GM23248 (cell line): ENCODE measurements around the gene DUSP2. TPM values are rescaled to one million over a fixed set of nuclear protein-coding genes. Genes with fewer than 3 reads are reported as not detected.

Experiments
- DNase-seq: peaks from one replicate; pipeline ENCODE4 v3.0.0-alpha.2; 2015
- H2AFZ ChIP-seq: fragments of 200-600 bp; sonication (generic); 2 replicates; pipeline ENCODE4 v1.6.1; 2016; ENCODE audit warnings: antibody characterized with exemption
- H3F3A ChIP-seq: fragments of 200-600 bp; sonication (generic); 2 replicates; pipeline ENCODE4 v1.6.1; 2016; ENCODE audit warnings: mild to moderate bottlenecking, antibody characterized with exemption, mixed run types; ENCODE audit not compliant: insufficient read depth
- H3K27ac ChIP-seq: fragments of 200-600 bp; sonication (generic); 2 replicates; pipeline ENCODE4 v1.5.1; 2016; ENCODE audit warnings: mild to moderate bottlenecking
- H3K27me3 ChIP-seq: fragments of 200-600 bp; sonication (generic); replicated peaks from 2 replicates; pipeline ENCODE4 v1.6.1; 2016; ENCODE audit warnings: mild to moderate bottlenecking; ENCODE audit not compliant: insufficient read depth
- H3K36me3 ChIP-seq: fragments of 200-600 bp; sonication (generic); 2 replicates; pipeline ENCODE4 v1.6.1; 2016; ENCODE audit warnings: low read depth, mild to moderate bottlenecking
- H3K4me1 ChIP-seq: fragments of 200-600 bp; sonication (generic); 2 replicates; pipeline ENCODE4 v1.6.1; 2016; ENCODE audit warnings: mild to moderate bottlenecking; ENCODE audit not compliant: insufficient read depth
- H3K4me2 ChIP-seq: fragments of 200-600 bp; sonication (generic); one replicate; pipeline ENCODE4 v1.6.1; 2016; ENCODE audit warnings: mild to moderate bottlenecking; ENCODE audit not compliant: unreplicated experiment
- H3K4me3 ChIP-seq: fragments of 200-600 bp; sonication (generic); 2 replicates; pipeline ENCODE4 v1.5.1; 2016; ENCODE audit warnings: mild to moderate bottlenecking
- H3K79me2 ChIP-seq: fragments of 200-600 bp; sonication (generic); 2 replicates; pipeline ENCODE4 v1.6.1; 2016; ENCODE audit warnings: mild to moderate bottlenecking; ENCODE audit not compliant: insufficient read depth
- H3K9ac ChIP-seq: fragments of 200-600 bp; sonication (generic); 2 replicates; pipeline ENCODE4 v1.6.1; 2016; ENCODE audit warnings: mild to moderate bottlenecking
- H3K9me2 ChIP-seq: fragments of 200-600 bp; sonication (generic); 2 replicates; pipeline ENCODE4 v1.6.1; 2016; ENCODE audit warnings: mixed run types, mild to moderate bottlenecking, moderate library complexity; ENCODE audit not compliant: insufficient read depth
- H3K9me3 ChIP-seq: fragments of 200-600 bp; sonication (generic); one replicate; pipeline ENCODE4 v1.6.1; 2017; ENCODE audit warnings: low read depth
- H4K20me1 ChIP-seq: fragments of 200-600 bp; sonication (generic); 2 replicates; pipeline ENCODE4 v1.6.0; 2016; ENCODE audit not compliant: insufficient read depth
- EZH2 ChIP-seq: fragments of 200-600 bp; sonication (generic); IDR thresholded peaks from 2 replicates; pipeline ENCODE4 v1.6.1; 2018; ENCODE audit warnings: antibody characterized with exemption, mild to moderate bottlenecking; ENCODE audit not compliant: insufficient read depth, poor library complexity, severe bottlenecking
- EZH2phosphoT487 ChIP-seq: fragments of 200-600 bp; sonication (generic); IDR thresholded peaks from 2 replicates; pipeline ENCODE4 v1.6.1; 2018; ENCODE audit warnings: antibody characterized with exemption, moderate library complexity, mild to moderate bottlenecking, low read depth; ENCODE audit not compliant: insufficient read depth
- WGBS, 2 experiments: methylation state at CpG; one replicate each; pipeline ENCODE4 v1.1.6; 2015 to 2017; ENCODE audit warnings: low lambda C conversion rate in 2 of 2, low coverage in 1 of 2; ENCODE audit errors: missing lambda C conversion rate in 2 of 2; 5-methylcytosine and 5-hydroxymethylcytosine counted together
- in situ Hi-C: fragments of 300-500 bp; cut with MboI; formaldehyde crosslinking; loops from 2 replicates; pipeline ENCODE4 v1.15.0; 2020
- polyA plus RNA-seq: library from polyadenylated mRNA; unstranded; fragments of >200 nt; fragmentation: Nextera tagmentation; extraction: Ambion mirVana; gene quantifications from 2 replicates; pipeline ENCODE4 v1.2.1, GENCODE V29; 2016
- total RNA-seq: library from RNA; depleted of rRNA; stranded (reverse); fragments of >200 nt; shearing (Covaris generic); gene quantifications from 2 replicates; pipeline ENCODE4 v1.2.3, GENCODE V29; 2014; rRNA removed

The DUSP2 gene
- total and polyA plus RNA-seq, 2 experiments from 2014 or later: 3.1 to 8.8 TPM

DNA sequence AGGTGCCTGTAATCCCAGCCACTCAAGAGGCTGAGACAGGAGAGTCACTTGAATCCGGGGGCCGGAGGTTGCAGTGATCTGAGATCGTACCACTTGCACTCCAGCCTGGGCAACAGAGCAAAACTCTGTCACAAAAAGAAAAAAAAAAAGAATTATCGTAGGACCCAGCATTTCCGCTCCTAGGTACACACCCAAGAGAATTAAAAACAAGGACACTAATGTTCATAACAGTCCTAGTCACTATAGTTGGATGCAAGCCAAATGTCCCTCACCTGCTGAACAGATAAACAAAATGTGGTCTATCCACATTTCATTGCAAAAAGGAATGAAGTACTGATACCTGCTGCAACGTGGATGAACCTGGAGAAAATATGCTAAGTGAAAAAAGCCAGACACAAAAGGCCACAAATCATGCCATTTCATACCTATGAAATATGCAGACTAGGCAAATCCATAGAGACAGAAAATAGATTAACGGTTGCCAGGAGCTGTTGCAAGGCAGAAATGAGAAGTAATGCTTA lies 50.1 kb downstream of the DUSP2 start:
- H2AFZ ChIP-seq: no peak overlapping the region
- no peaks in the 10 kb centered on the region for H3K9me2 ChIP-seq
- no peaks in the 10 kb centered on the region for H3K36me3 ChIP-seq
- peaks cover 15% of the 10 kb centered on the region for H3K27me3 ChIP-seq
- TF ChIP-seq EZH2phosphoT487 (no peak), EZH2 (no peak)
- in situ Hi-C loops: no loop called here
- no peaks in the 10 kb centered on the region for H3K4me1 ChIP-seq
- H3K27ac ChIP-seq: no peak overlapping the region
- no peak overlapping the region for H3K4me2 ChIP-seq
- H4K20me1 ChIP-seq: no peaks in the 10 kb centered on the region
- no peaks in the 10 kb centered on the region for H3K79me2 ChIP-seq
- DNase-seq: no peak
- no peaks in the 10 kb centered on the region for H3F3A ChIP-seq
- no peaks in the 10 kb centered on the region for H3K9me3 ChIP-seq
- 63% methylated on average over 7 of the region's 7 CpGs for WGBS, 2 experiments
- no peak overlapping the region for H3K9ac ChIP-seq
- H3K4me3 ChIP-seq: no peak overlapping the region

DNA sequence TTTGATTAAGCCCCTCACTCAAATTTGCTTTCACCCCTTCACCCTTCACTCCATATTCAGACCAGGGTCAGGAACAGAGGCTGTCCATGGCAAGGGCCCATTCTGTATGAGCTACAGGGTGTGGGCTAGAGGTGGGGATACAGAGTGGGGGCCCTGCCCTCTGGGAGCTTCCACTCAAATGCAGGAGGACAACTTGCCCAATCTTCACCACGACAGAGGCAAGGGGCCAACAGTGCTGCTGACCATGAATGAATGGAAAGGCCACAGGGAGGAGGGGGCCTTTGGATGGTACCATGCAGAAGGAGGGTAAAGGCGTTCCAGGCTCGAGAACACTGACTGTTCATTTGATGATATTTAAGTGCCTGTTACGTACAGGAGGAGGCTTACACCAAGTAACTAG lies 51.7 kb downstream of the DUSP2 start:
- Histone ChIP-seq H4K20me1 (no peaks in the 10 kb centered on the region), H2AFZ (no peak overlapping the region), H3K36me3 (no peaks in the 10 kb centered on the region), H3K9me3 (no peaks in the 10 kb centered on the region), H3K27me3 (peaks cover 15% of the 10 kb centered on the region), H3F3A (no peaks in the 10 kb centered on the region), H3K9ac (no peak overlapping the region), H3K27ac (no peak overlapping the region), H3K4me1 (no peaks in the 10 kb centered on the region), H3K79me2 (no peaks in the 10 kb centered on the region), H3K4me2 (no peak overlapping the region), H3K4me3 (no peak overlapping the region), H3K9me2 (no peaks in the 10 kb centered on the region)
- WGBS, 2 experiments: 61 to 64% methylated on average over 4 of the region's 4 CpGs
- no peak for TF ChIP-seq EZH2phosphoT487
- TF ChIP-seq EZH2: no peak
- in situ Hi-C loops: no loop called here
- no peak for DNase-seq

Other genes with a start within 250 kb of the DUSP2 start
- 12.2 and 22.5 TPM in 2 replicates for gene ANKRD36C, start 153.6 kb downstream of the DUSP2 start, total RNA-seq
- gene ANKRD36C, start 153.6 kb downstream of the DUSP2 start, polyA plus RNA-seq: 10.0 and 15.4 TPM in 2 replicates
- 0.65 and 1.0 TPM in 2 replicates for gene GPAT2, start 110.5 kb downstream of the DUSP2 start, total RNA-seq
- gene GPAT2, start 110.5 kb downstream of the DUSP2 start, polyA plus RNA-seq: 0.38 and 0.71 TPM in 2 replicates
- not detected in 2 replicates for gene ADRA2B, start 28.9 kb downstream of the DUSP2 start, total RNA-seq
- not detected in 2 replicates for gene ADRA2B, start 28.9 kb downstream of the DUSP2 start, polyA plus RNA-seq
- gene ASTL, start 6.9 kb downstream of the DUSP2 start, total RNA-seq: 0.25 TPM in 1 of 2 replicates, not detected in the other
- not detected in 2 replicates for gene ASTL, start 6.9 kb downstream of the DUSP2 start, polyA plus RNA-seq
- 120 and 129 TPM in 2 replicates for gene STARD7, start 63.4 kb upstream of the DUSP2 start, total RNA-seq
- 93.3 and 94.2 TPM in 2 replicates for gene STARD7, start 63.4 kb upstream of the DUSP2 start, polyA plus RNA-seq
- gene TMEM127, start 120.6 kb upstream of the DUSP2 start, total RNA-seq: 43.6 and 46.8 TPM in 2 replicates
- 33.4 and 34.0 TPM in 2 replicates for gene TMEM127, start 120.6 kb upstream of the DUSP2 start, polyA plus RNA-seq
- 110 and 126 TPM in 2 replicates for gene CIAO1, start 120.8 kb upstream of the DUSP2 start, total RNA-seq
- 69.3 and 71.1 TPM in 2 replicates for gene CIAO1, start 120.8 kb upstream of the DUSP2 start, polyA plus RNA-seq
- 30.6 and 34.2 TPM in 2 replicates for gene SNRNP200, start 160.1 kb upstream of the DUSP2 start, total RNA-seq
- gene SNRNP200, start 160.1 kb upstream of the DUSP2 start, polyA plus RNA-seq: 40.5 and 41.8 TPM in 2 replicates
- gene ITPRIPL1, start 179.9 kb upstream of the DUSP2 start, total RNA-seq: 0.25 and 0.32 TPM in 2 replicates
- 0.06 and 0.19 TPM in 2 replicates for gene ITPRIPL1, start 179.9 kb upstream of the DUSP2 start, polyA plus RNA-seq
- gene NCAPH, start 190.3 kb upstream of the DUSP2 start, total RNA-seq: 2.9 and 6.8 TPM in 2 replicates
- 8.0 and 8.6 TPM in 2 replicates for gene NCAPH, start 190.3 kb upstream of the DUSP2 start, polyA plus RNA-seq